H1 (cell line): Measurements from ENCODE around the gene SENP6. TPM values are rescaled to one million over a fixed set of nuclear protein-coding genes. Genes with fewer than 3 reads are reported as not detected.

Source experiments
- CEBPB ChIP-seq: IDR thresholded peaks from 2 replicates; pipeline ENCODE4 v1.6.1; 2012; ENCODE audit warnings: low read depth, low read length
- SP1 ChIP-seq: IDR thresholded peaks from 2 replicates; pipeline ENCODE4 v1.6.1; 2011; ENCODE audit warnings: low read depth, low read length
- SRF ChIP-seq: IDR thresholded peaks from 2 replicates; pipeline ENCODE4 v1.6.1; 2011; ENCODE audit warnings: mild to moderate bottlenecking, low read depth, low read length, moderate library complexity
- SUZ12 ChIP-seq: fragments of 200-600 bp; sonication (generic); IDR thresholded peaks from 2 replicates; pipeline ENCODE4 v1.6.1; 2012; ENCODE audit warnings: mild to moderate bottlenecking, inconsistent platforms, low read length, moderate library complexity, mixed read lengths
- polyA plus RNA-seq, 7 experiments: library from polyadenylated mRNA; depleted of rRNA in 3 of 7; stranded (reverse) in 5 of 7; unstranded in 2 of 7; fragments of >200 nt in 5 of 7; fragments of 200-250 nt in 2 of 7; gene quantifications; 1 replicate in 5 of 7; 2 replicates in 1 of 7; 4 replicates in 1 of 7; pipeline versions ENCODE4 v1.2.1 to v1.2.3, GENCODE V29; 2011 to 2013; ENCODE audit warnings: missing spikeins in 2 of 7, mixed read lengths in 2 of 7
- total RNA-seq: library from RNA; stranded (reverse); fragmentation: NEBNext Ultra II Directional; extraction: Animal tissue kit (Norgen Biotek cat#: 25700); gene quantifications from 2 replicates; pipeline ENCODE4 v1.2.1, GENCODE V29; 2021
- TF ChIP-seq, protein P1 (sequence below): fragments of 300-600 bp; sonication (generic); IDR thresholded peaks from 2 replicates; pipeline ENCODE4 v1.7.1; 2012; ENCODE audit warnings: low read length, moderate library complexity, mild to moderate bottlenecking, inconsistent platforms; ENCODE audit not compliant: insufficient replicate concordance

Gene SENP6
- total and polyA plus RNA-seq, 2 of the 8 experiments (the other 6 are each of a cell fraction or from before 2014, with no cell fraction given) = 13.8 to 103 TPM

DNA sequence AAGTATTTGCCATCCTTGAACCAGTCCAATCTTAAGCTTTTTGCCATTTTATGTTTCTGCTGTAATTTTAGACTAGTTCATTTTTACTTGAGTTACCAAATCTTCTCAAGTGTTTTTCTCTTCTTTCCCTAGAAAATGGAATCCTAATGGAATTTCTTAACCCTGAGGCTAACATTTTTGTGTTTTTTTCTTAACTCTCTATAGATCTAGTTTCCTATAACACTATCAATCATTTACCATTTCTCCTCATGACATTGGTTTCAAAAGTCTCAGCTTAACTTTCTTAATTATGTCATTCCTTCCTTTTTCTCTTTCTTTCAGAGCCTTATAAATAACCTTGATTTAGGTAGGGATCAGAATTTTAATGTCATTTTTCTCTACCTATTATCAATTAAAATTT, 54.8 kb downstream of the SENP6 start (continued):
- TF ChIP-seq, protein P1, sequence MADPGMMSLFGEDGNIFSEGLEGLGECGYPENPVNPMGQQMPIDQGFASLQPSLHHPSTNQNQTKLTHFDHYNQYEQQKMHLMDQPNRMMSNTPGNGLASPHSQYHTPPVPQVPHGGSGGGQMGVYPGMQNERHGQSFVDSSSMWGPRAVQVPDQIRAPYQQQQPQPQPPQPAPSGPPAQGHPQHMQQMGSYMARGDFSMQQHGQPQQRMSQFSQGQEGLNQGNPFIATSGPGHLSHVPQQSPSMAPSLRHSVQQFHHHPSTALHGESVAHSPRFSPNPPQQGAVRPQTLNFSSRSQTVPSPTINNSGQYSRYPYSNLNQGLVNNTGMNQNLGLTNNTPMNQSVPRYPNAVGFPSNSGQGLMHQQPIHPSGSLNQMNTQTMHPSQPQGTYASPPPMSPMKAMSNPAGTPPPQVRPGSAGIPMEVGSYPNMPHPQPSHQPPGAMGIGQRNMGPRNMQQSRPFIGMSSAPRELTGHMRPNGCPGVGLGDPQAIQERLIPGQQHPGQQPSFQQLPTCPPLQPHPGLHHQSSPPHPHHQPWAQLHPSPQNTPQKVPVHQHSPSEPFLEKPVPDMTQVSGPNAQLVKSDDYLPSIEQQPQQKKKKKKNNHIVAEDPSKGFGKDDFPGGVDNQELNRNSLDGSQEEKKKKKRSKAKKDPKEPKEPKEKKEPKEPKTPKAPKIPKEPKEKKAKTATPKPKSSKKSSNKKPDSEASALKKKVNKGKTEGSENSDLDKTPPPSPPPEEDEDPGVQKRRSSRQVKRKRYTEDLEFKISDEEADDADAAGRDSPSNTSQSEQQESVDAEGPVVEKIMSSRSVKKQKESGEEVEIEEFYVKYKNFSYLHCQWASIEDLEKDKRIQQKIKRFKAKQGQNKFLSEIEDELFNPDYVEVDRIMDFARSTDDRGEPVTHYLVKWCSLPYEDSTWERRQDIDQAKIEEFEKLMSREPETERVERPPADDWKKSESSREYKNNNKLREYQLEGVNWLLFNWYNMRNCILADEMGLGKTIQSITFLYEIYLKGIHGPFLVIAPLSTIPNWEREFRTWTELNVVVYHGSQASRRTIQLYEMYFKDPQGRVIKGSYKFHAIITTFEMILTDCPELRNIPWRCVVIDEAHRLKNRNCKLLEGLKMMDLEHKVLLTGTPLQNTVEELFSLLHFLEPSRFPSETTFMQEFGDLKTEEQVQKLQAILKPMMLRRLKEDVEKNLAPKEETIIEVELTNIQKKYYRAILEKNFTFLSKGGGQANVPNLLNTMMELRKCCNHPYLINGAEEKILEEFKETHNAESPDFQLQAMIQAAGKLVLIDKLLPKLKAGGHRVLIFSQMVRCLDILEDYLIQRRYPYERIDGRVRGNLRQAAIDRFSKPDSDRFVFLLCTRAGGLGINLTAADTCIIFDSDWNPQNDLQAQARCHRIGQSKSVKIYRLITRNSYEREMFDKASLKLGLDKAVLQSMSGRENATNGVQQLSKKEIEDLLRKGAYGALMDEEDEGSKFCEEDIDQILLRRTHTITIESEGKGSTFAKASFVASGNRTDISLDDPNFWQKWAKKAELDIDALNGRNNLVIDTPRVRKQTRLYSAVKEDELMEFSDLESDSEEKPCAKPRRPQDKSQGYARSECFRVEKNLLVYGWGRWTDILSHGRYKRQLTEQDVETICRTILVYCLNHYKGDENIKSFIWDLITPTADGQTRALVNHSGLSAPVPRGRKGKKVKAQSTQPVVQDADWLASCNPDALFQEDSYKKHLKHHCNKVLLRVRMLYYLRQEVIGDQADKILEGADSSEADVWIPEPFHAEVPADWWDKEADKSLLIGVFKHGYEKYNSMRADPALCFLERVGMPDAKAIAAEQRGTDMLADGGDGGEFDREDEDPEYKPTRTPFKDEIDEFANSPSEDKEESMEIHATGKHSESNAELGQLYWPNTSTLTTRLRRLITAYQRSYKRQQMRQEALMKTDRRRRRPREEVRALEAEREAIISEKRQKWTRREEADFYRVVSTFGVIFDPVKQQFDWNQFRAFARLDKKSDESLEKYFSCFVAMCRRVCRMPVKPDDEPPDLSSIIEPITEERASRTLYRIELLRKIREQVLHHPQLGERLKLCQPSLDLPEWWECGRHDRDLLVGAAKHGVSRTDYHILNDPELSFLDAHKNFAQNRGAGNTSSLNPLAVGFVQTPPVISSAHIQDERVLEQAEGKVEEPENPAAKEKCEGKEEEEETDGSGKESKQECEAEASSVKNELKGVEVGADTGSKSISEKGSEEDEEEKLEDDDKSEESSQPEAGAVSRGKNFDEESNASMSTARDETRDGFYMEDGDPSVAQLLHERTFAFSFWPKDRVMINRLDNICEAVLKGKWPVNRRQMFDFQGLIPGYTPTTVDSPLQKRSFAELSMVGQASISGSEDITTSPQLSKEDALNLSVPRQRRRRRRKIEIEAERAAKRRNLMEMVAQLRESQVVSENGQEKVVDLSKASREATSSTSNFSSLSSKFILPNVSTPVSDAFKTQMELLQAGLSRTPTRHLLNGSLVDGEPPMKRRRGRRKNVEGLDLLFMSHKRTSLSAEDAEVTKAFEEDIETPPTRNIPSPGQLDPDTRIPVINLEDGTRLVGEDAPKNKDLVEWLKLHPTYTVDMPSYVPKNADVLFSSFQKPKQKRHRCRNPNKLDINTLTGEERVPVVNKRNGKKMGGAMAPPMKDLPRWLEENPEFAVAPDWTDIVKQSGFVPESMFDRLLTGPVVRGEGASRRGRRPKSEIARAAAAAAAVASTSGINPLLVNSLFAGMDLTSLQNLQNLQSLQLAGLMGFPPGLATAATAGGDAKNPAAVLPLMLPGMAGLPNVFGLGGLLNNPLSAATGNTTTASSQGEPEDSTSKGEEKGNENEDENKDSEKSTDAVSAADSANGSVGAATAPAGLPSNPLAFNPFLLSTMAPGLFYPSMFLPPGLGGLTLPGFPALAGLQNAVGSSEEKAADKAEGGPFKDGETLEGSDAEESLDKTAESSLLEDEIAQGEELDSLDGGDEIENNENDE = no peak
- TF ChIP-seq SUZ12 (no peak), CEBPB (no peak), SRF (no peak), SP1 (no peak)
- TF ChIP-seq, all 59 proteins: peak for 0
